ENCODE results near the gene MSH5. TPM values are rescaled to one million over a fixed set of nuclear protein-coding genes. Genes with fewer than 3 reads are reported as not detected.

Gene MSH5
- total and polyA plus RNA-seq, 9 of the 15 experiments (the other 6 are each of a cell fraction or from before 2014, with no cell fraction given): 12.5 to 104 (median 46.6) TPM

- TF ChIP-seq ETS1 (conservative IDR thresholded peaks at IDR 0.05; ENCODE audit: control insufficient read depth, low read depth, low read length): no peak
- TF ChIP-seq ARID4B (CRISPR knock-in tag; IDR thresholded peaks at IDR 0.05): peak; percentile 99
- no peak for TF ChIP-seq MLLT1 (IDR thresholded peaks at IDR 0.05)
- TF ChIP-seq ZNF609 (CRISPR knock-in tag; IDR thresholded peaks at IDR 0.05; ENCODE audit: borderline replicate concordance): peak; percentile 78; the same call in 1 of the 2 replicates
- peak; percentile 65; the same call in 1 of the 2 replicates for TF ChIP-seq RHOXF2B (CRISPR knock-in tag; conservative IDR thresholded peaks at IDR 0.05)
- no peak for TF ChIP-seq HINFP (tag; conservative IDR thresholded peaks at IDR 0.05; ENCODE audit: low read depth)
- peak; percentile 11; the same call in 1 of the 2 replicates for TF ChIP-seq SPI1 (IDR thresholded peaks at IDR 0.05; ENCODE audit: borderline replicate concordance, low read depth, low read length)
These were observed at the start of gene MSH5 (continued) for GRCh38 chr6:31739639-31740396.
